Adrenal gland (tissue), 12 donors: ENCODE measurements around the gene GBP1. TPM values are rescaled to one million over a fixed set of nuclear protein-coding genes. Genes with fewer than 3 reads are reported as not detected.

Experiments used
- DNase-seq, 7 donors: peaks; one replicate each; pipeline ENCODE4 v3.0.0-alpha.2; 2019 to 2020
- H3K27ac ChIP-seq, 5 donors: fragments of 200-600 bp; sonication (generic) in 4 of 5; 1 replicate in 3 of 5; 2 replicates in 2 of 5; pipeline versions ENCODE4 v1.5.1 to v1.8.0; 2016 to 2020; ENCODE audit warnings: mild to moderate bottlenecking in 1 of 5
- H3K27me3 ChIP-seq: fragments of 200-600 bp; 2 replicates; pipeline ENCODE4 v1.8.0; 2021
- H3K36me3 ChIP-seq, 2 donors: fragments of 200-600 bp; replicated peaks in 1 of 2; 1 replicate in 1 of 2; 2 replicates in 1 of 2; pipeline versions ENCODE4 v1.5.1 to v1.8.0; 2018 to 2022
- H3K4me1 ChIP-seq, 2 donors: fragments of 200-600 bp; replicated peaks in 1 of 2; 1 replicate in 1 of 2; 2 replicates in 1 of 2; pipeline versions ENCODE4 v1.5.1 to v1.8.0; 2018 to 2021
- H3K4me3 ChIP-seq, 4 donors: fragments of 200-600 bp; sonication (generic) in 3 of 4; one replicate each; pipeline ENCODE4 v1.5.1; 2016 to 2018
- H3K9me3 ChIP-seq, 3 donors: fragments of 200-600 bp; sonication (generic) in 1 of 3; replicated peaks in 1 of 3; 1 replicate in 2 of 3; 2 replicates in 1 of 3; pipeline versions ENCODE4 v1.5.1 to v1.8.0; 2016 to 2021
- CTCF ChIP-seq, 6 experiments: fragments of 450-650 bp in 4 of 6; fragments of 200-600 bp in 2 of 6; sonication (generic) in 1 of 6; IDR thresholded peaks; 1 replicate in 5 of 6; 2 replicates in 1 of 6; pipeline versions ENCODE4 v1.5.1 to v1.8.0; 2016 to 2021; ENCODE audit warnings: antibody characterized with exemption in 6 of 6, mild to moderate bottlenecking in 2 of 6, moderate library complexity in 1 of 6
- POLR2A ChIP-seq, 2 donors: fragments of 450-650 bp; IDR thresholded peaks; one replicate each; pipeline ENCODE4 v1.6.1; 2017; ENCODE audit warnings: antibody characterized with exemption in 2 of 2, mild to moderate bottlenecking in 2 of 2, moderate library complexity in 1 of 2
- WGBS, 4 donors: extraction: QIAGEN DNeasy Blood & Tissue Kit in 2 of 4; methylation state at CpG; one replicate each; pipeline versions ENCODE4 v1.1.5 to v1.1.7; 2013 to 2017; 5-methylcytosine and 5-hydroxymethylcytosine counted together
- intact Hi-C, 2 donors: fragments of 100-400 bp; cut with DNase I; formaldehyde crosslinking; loops; one replicate each; pipeline versions ENCODE4 v1.14.1 to v1.15.0; 2022 to 2023
- polyA plus RNA-seq, 3 donors: library from polyadenylated mRNA; stranded (reverse); fragments of 200-250 nt in 2 of 3; fragments of 350-450 nt in 1 of 3; fragmentation: Illumina TruSeq in 1 of 3; extraction: RNeasy Lipid Tissue Mini Kit (QIAGEN cat#74804) in 1 of 3; gene quantifications; one replicate each; pipeline ENCODE4 v1.2.3, GENCODE V29; 2013 to 2014
- total RNA-seq, 9 donors: library from RNA; depleted of rRNA in 4 of 9; stranded (reverse); fragments of >200 nt in 4 of 9; fragments of 120-200 nt in 1 of 9; fragmentation: NEBNext Ultra II Directional in 1 of 9; extraction: Animal tissue kit (Norgen Biotek cat#: 25700) in 1 of 9; gene quantifications; one replicate each; pipeline versions ENCODE4 v1.1.0 to v1.2.4, GENCODE V29; 2013 to 2023
- donor health status: healthy with polysubstance abuse.
- donor health status: Bipolar disorder and iron deficiency.
- donor health status: DM: yes; HTN: yes; CAD: no.
- donor health status: DM: no; HTN: no; CAD: no.
- donor health status: DM: no; HTN: no; CAD: no.
- donor health status: DM: yes; HTN: yes; CAD: no.

The GBP1 gene
- total and polyA plus RNA-seq, 12 donors, result 6.1 to 107 (median 16.6) TPM

GRCh38 chr1:89098857-89099256 lies 33.8 kb upstream of the GBP1 start:
- Histone ChIP-seq H3K27ac (no peak overlapping the region), H3K4me1 (no peaks in the 10 kb centered on the region), H3K27me3 (no peaks in the 10 kb centered on the region), H3K4me3 (no peak overlapping the region), H3K9me3 (no peaks in the 10 kb centered on the region), H3K36me3 (no peaks in the 10 kb centered on the region)
- DNase-seq, result no peak
- intact Hi-C loops, result no loop called here
- TF ChIP-seq CTCF (IDR thresholded peaks at IDR 0.05) (no peak), POLR2A (IDR thresholded peaks at IDR 0.05) (no peak)
- WGBS, 4 donors, result 51 to 85% (median 72%) methylated on average over 3 of the region's 3 CpGs

GRCh38 chr1:89095737-89096136 lies 30.7 kb upstream of the GBP1 start:
- Histone ChIP-seq H3K4me1 (no peaks in the 10 kb centered on the region), H3K36me3 (no peaks in the 10 kb centered on the region), H3K9me3 (no peaks in the 10 kb centered on the region), H3K27ac (no peak overlapping the region), H3K4me3 (no peak overlapping the region), H3K27me3 (no peaks in the 10 kb centered on the region)
- no peak for DNase-seq
- intact Hi-C loops, result no loop called here
- TF ChIP-seq CTCF (IDR thresholded peaks at IDR 0.05), result no peak
- no peak for TF ChIP-seq POLR2A (IDR thresholded peaks at IDR 0.05)
- WGBS, 4 donors, result 84 to 85% (median 84%) methylated on average over 2 of the region's 2 CpGs

- TF ChIP-seq POLR2A (IDR thresholded peaks at IDR 0.05) (no peak), CTCF (IDR thresholded peaks at IDR 0.05) (no peak)
- 40 to 63% (median 47%) methylated on average over 1 of the region's 1 CpG for WGBS, 4 donors
- no peaks in the 10 kb centered on the region for H3K27me3 ChIP-seq
- no peaks in the 10 kb centered on the region for H3K4me1 ChIP-seq
- intact Hi-C loops, result loop anchor here in 1 of 2 donors (10.0 kb wide), 1 partner anchor 265 kb away; no protein-coding TSS in a partner anchor
- no peaks in the 10 kb centered on the region for H3K36me3 ChIP-seq
- no peak overlapping the region for H3K4me3 ChIP-seq
- no peak overlapping the region for H3K27ac ChIP-seq
- no peaks in the 10 kb centered on the region for H3K9me3 ChIP-seq
- DNase-seq, result no peak
These were observed 25.0 kb upstream of the GBP1 start for GRCh38 chr1:89089962-89090361.

- Histone ChIP-seq H3K27ac (no peak overlapping the region), H3K27me3 (no peaks in the 10 kb centered on the region), H3K4me3 (no peak overlapping the region), H3K9me3 (no peaks in the 10 kb centered on the region), H3K36me3 (no peaks in the 10 kb centered on the region), H3K4me1 (no peaks in the 10 kb centered on the region)
- DNase-seq, result no peak
- intact Hi-C loops, result loop anchor here in 1 of 2 donors (10.0 kb wide), 1 partner anchor 266 kb away; no protein-coding TSS in a partner anchor
- 80 to 87% (median 83%) methylated on average over 10 of the region's 10 CpGs for WGBS, 4 donors
- TF ChIP-seq CTCF (IDR thresholded peaks at IDR 0.05) (no peak), POLR2A (IDR thresholded peaks at IDR 0.05) (no peak)
These were observed 23.6 kb upstream of the GBP1 start for GRCh38 chr1:89088572-89088971.
